Tibial nerve (tissue), 4 donors: ENCODE data around the gene CDHR4. TPM values are rescaled to one million over a fixed set of nuclear protein-coding genes. Genes with fewer than 3 reads are reported as not detected.

Source experiments
- DNase-seq, 2 donors: peaks; one replicate each; pipeline ENCODE4 v3.0.0-alpha.2; 2019; ENCODE audit warnings: low spot score in 2 of 2
- H3K27ac ChIP-seq, 4 donors: fragments of 200-600 bp; sonication (generic) in 3 of 4; one replicate each; pipeline ENCODE4 v1.5.1; 2017 to 2019; ENCODE audit warnings: mild to moderate bottlenecking in 1 of 4
- H3K27me3 ChIP-seq, 2 donors: fragments of 200-600 bp; sonication (generic) in 1 of 2; one replicate each; pipeline versions ENCODE4 v1.5.1 to v1.6.0; 2017 to 2019
- H3K36me3 ChIP-seq, 3 donors: fragments of 200-600 bp; sonication (generic); one replicate each; pipeline ENCODE4 v1.5.1; 2018 to 2019
- H3K4me1 ChIP-seq, 4 donors: fragments of 200-600 bp; sonication (generic) in 3 of 4; one replicate each; pipeline ENCODE4 v1.5.1; 2017 to 2019
- H3K4me3 ChIP-seq, 4 donors: fragments of 200-600 bp; sonication (generic) in 3 of 4; one replicate each; pipeline ENCODE4 v1.5.1; 2017 to 2019; ENCODE audit warnings: mild to moderate bottlenecking in 1 of 4, moderate library complexity in 1 of 4
- H3K9me3 ChIP-seq, 4 donors: fragments of 200-600 bp; sonication (generic) in 3 of 4; one replicate each; pipeline ENCODE4 v1.5.1; 2017 to 2019
- CTCF ChIP-seq, 5 experiments: fragments of 200-600 bp in 3 of 5; fragments of 450-650 bp in 2 of 5; sonication (generic) in 3 of 5; IDR thresholded peaks; one replicate each; pipeline ENCODE4 v1.5.1; 2016 to 2019; ENCODE audit warnings: antibody characterized with exemption in 5 of 5, mild to moderate bottlenecking in 3 of 5, moderate library complexity in 2 of 5
- EP300 ChIP-seq, 2 donors: sonication (generic); formaldehyde crosslinking; IDR thresholded peaks; one replicate each; pipeline ENCODE4 v1.6.1; 2017; ENCODE audit warnings: antibody characterized with exemption in 2 of 2, mild to moderate bottlenecking in 1 of 2
- POLR2A ChIP-seq, 2 donors: fragments of 450-650 bp; IDR thresholded peaks; one replicate each; pipeline ENCODE4 v1.6.1; 2017; ENCODE audit warnings: antibody characterized with exemption in 2 of 2, mild to moderate bottlenecking in 2 of 2, moderate library complexity in 2 of 2
- WGBS, 2 donors: methylation state at CpG; one replicate each; pipeline ENCODE4 v1.1.5; 2018; 5-methylcytosine and 5-hydroxymethylcytosine counted together
- total RNA-seq, 4 donors: library from RNA; depleted of rRNA; stranded (reverse); fragments of >200 nt; gene quantifications; one replicate each; pipeline ENCODE4 v1.1.0, GENCODE V29; 2016

Gene CDHR4
- total RNA-seq, 4 donors from 2014 or later = 1.3 to 1.4 TPM; not detected in 2

GRCh38 chr3:49813497-49814174, 14.0 kb upstream of the CDHR4 start, which contains the start of gene UBA7:
Gene UBA7 (minus strand): TSS chr3:49813953. CDS start chr3:49813787, 166 bp downstream.
- Histone ChIP-seq H3K9me3 (no peaks in the 10 kb centered on the region), H3K4me3 (peak within 1 kb of the TSS; percentile 33 to 57 (median 51)), H3K4me1 (peaks cover 0 to 24% (median 17%) of the 10 kb centered on the region in 4 donors), H3K27ac (peak within 1 kb of the TSS; percentile 52 to 87 (median 83)), H3K27me3 (no peaks in the 10 kb centered on the region), H3K36me3 (peaks cover 0 to 39% (median 0%) of the 10 kb centered on the region in 3 donors)
- no peak for TF ChIP-seq CTCF (IDR thresholded peaks at IDR 0.05)
- peak in 1 of 2 donors; percentile 21 for TF ChIP-seq EP300 (IDR thresholded peaks at IDR 0.05)
- no peak for TF ChIP-seq POLR2A (IDR thresholded peaks at IDR 0.05)
- peak in 1 of 2 donors; percentile 18 for DNase-seq
- WGBS, 2 donors = 12 to 28% methylated on average over 3 to 9 of the region's 9 CpGs

DNA sequence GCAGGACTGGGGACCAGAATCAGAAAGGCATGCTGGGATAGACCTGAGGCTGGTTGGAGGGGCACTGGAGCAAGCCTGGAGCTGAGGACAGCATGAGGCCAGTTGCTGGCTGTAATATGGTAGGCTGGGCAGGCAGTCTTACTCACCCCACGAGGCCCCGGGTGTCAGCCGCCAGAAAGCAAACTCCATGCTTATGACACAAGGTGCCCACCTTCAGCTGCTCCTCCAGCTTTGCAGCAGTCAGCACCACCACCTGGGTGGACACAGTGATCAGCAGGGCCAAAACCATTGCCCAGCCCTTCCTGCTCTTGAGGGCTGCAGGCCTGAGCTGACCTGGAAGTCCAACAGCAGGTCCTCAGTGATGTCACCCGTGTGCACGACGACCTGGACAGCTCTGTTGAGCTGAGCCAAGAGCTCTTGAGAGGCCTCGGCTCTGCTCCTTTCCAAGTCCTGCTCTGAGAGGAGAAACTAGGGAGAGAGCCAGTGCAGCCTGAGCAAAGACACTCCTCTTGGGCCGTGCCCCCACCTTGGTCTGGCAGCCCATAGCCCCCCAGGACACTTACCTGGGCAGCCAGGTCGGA, 13.3 kb upstream of the CDHR4 start:
- 49 to 63% methylated on average over 4 to 7 of the region's 9 CpGs for WGBS, 2 donors
- TF ChIP-seq CTCF (IDR thresholded peaks at IDR 0.05) = no peak
- TF ChIP-seq EP300 (IDR thresholded peaks at IDR 0.05) = no peak
- no peak for TF ChIP-seq POLR2A (IDR thresholded peaks at IDR 0.05)
- H3K36me3 ChIP-seq = peaks cover 0 to 41% (median 0%) of the 10 kb centered on the region in 3 donors
- no peak for DNase-seq
- peak overlapping the region; percentile 52 to 87 (median 83) for H3K27ac ChIP-seq
- H3K4me1 ChIP-seq = peaks cover 0 to 26% (median 18%) of the 10 kb centered on the region in 4 donors
- no peaks in the 10 kb centered on the region for H3K27me3 ChIP-seq
- no peaks in the 10 kb centered on the region for H3K9me3 ChIP-seq
- peak overlapping the region; percentile 33 to 57 (median 51) for H3K4me3 ChIP-seq

DNA sequence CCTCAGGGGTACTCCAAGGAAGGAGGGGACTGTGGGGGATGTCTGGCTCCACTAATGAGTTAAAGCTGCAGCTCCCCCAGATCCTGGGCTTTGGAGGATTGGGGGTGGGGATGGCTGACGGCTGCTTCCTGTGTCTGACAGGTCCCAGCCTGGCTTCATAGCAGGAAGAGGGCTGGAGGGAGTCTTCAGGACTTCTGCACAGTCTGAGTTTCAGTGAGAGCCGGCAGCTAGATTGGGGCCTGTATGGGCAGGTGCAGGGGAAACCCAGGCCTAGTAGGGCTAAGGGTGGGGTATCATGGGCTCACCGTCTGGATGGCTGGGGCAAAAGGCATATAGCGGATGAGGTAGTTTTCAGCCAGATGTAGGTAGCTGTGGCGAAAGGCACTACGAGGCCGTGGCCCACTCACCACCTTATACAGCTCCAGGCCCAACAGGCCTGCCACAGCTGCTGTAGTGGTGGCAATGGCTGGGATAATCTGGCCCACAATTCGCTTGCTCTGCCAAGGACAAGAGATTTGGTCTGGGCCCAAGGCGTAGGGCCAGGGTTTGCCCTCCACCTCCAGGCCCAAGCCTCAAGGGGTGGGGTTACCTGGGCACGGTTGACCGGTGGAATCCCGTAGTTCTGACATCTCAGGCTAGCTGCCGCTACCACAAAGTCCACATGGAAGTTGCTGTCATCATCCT, 7.9 kb upstream of the CDHR4 start:
- Histone ChIP-seq H3K27ac (peak overlapping the region; percentile 4 to 93 (median 90)), H3K4me1 (peaks cover 0 to 56% (median 47%) of the 10 kb centered on the region in 4 donors), H3K9me3 (no peaks in the 10 kb centered on the region), H3K36me3 (peaks cover 0 to 45% (median 0%) of the 10 kb centered on the region in 3 donors), H3K4me3 (no peak overlapping the region), H3K27me3 (no peaks in the 10 kb centered on the region)
- no peak for TF ChIP-seq CTCF (IDR thresholded peaks at IDR 0.05)
- TF ChIP-seq EP300 (IDR thresholded peaks at IDR 0.05) = no peak
- no peak for TF ChIP-seq POLR2A (IDR thresholded peaks at IDR 0.05)
- WGBS, 2 donors = 74 to 80% methylated on average over 8 to 11 of the region's 13 CpGs
- DNase-seq = no peak

DNA sequence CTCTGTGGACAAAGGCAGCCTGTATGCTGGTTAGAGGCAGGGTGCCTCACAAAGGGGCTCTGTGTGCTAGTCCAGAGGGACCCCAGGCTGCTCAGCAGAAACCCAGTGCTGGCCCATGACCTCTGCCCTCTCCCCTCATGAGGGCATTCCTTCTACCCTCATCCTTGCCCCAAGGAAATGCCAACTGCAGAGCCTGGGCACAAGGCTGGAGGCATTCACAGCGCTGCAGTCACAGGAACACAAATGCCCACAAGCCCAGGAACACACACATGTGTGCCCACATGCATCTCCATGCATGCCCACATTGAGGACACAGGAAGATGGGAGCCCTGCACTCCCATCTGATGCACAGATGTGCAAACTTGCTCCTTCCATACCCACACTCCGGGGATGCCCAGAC, 7.2 kb upstream of the CDHR4 start:
- peak overlapping the region; percentile 4 to 93 (median 90) for H3K27ac ChIP-seq
- peaks cover 0 to 55% (median 44%) of the 10 kb centered on the region in 4 donors for H3K4me1 ChIP-seq
- peaks cover 0 to 38% (median 0%) of the 10 kb centered on the region in 3 donors for H3K36me3 ChIP-seq

More for the DNA sequence above, 7.2 kb upstream of the CDHR4 start:
- Histone ChIP-seq H3K4me3 (no peak overlapping the region), H3K9me3 (no peaks in the 10 kb centered on the region), H3K27me3 (no peaks in the 10 kb centered on the region)
- TF ChIP-seq CTCF (IDR thresholded peaks at IDR 0.05) = no peak
- no peak for TF ChIP-seq EP300 (IDR thresholded peaks at IDR 0.05)
- no peak for TF ChIP-seq POLR2A (IDR thresholded peaks at IDR 0.05)
- 40 to 50% methylated on average over 1 to 2 of the region's 2 CpGs for WGBS, 2 donors
- no peak for DNase-seq
